Spleen (tissue), 11 donors: ENCODE data around the gene SASS6. TPM values are rescaled to one million over a fixed set of nuclear protein-coding genes. Genes with fewer than 3 reads are reported as not detected.

Experiments used
- DNase-seq: peaks from one replicate; pipeline ENCODE4 v3.0.0-alpha.2; 2020
- H3K27ac ChIP-seq, 8 donors: fragments of 200-600 bp; sonication (generic) in 7 of 8; 1 replicate in 4 of 8; 2 replicates in 4 of 8; pipeline versions ENCODE4 v1.5.0 to v1.8.0; 2016 to 2021; ENCODE audit warnings: inconsistent platforms in 4 of 8, mild to moderate bottlenecking in 4 of 8, moderate library complexity in 1 of 8
- H3K27me3 ChIP-seq, 7 donors: fragments of 200-600 bp; sonication (generic) in 6 of 7; replicated peaks in 1 of 7; 1 replicate in 4 of 7; 2 replicates in 3 of 7; pipeline versions ENCODE4 v1.5.0 to v1.8.0; 2016 to 2021; ENCODE audit warnings: inconsistent platforms in 3 of 7, mild to moderate bottlenecking in 1 of 7
- H3K36me3 ChIP-seq, 6 donors: fragments of 200-600 bp; sonication (generic) in 5 of 6; 1 replicate in 4 of 6; 2 replicates in 2 of 6; pipeline versions ENCODE4 v1.5.0 to v1.8.0; 2016 to 2021; ENCODE audit warnings: inconsistent platforms in 2 of 6
- H3K4me1 ChIP-seq, 6 donors: fragments of 200-600 bp; sonication (generic) in 5 of 6; 1 replicate in 3 of 6; 2 replicates in 3 of 6; pipeline versions ENCODE4 v1.5.0 to v1.8.0; 2016 to 2021; ENCODE audit warnings: inconsistent platforms in 3 of 6
- H3K4me3 ChIP-seq, 8 donors: fragments of 200-600 bp; sonication (generic) in 7 of 8; 1 replicate in 4 of 8; 2 replicates in 4 of 8; pipeline versions ENCODE4 v1.5.0 to v1.8.0; 2016 to 2021; ENCODE audit warnings: inconsistent platforms in 4 of 8, mild to moderate bottlenecking in 4 of 8, moderate library complexity in 2 of 8
- H3K9me3 ChIP-seq, 8 donors: fragments of 200-600 bp; sonication (generic) in 7 of 8; 1 replicate in 4 of 8; 2 replicates in 4 of 8; pipeline versions ENCODE4 v1.5.0 to v1.8.0; 2016 to 2021; ENCODE audit warnings: inconsistent platforms in 4 of 8
- CTCF ChIP-seq, 11 experiments: fragments of 200-600 bp in 7 of 11; fragments of 450-650 bp in 4 of 11; sonication (generic) in 4 of 11; IDR thresholded peaks in 8 of 11; conservative IDR thresholded peaks in 3 of 11; 1 replicate in 7 of 11; 2 replicates in 4 of 11; pipeline versions ENCODE4 v1.4.0 to v1.8.0; 2016 to 2021; ENCODE audit warnings: antibody characterized with exemption in 11 of 11, inconsistent platforms in 4 of 11, mild to moderate bottlenecking in 1 of 11
- POLR2A ChIP-seq, 3 donors: fragments of 450-650 bp; IDR thresholded peaks; one replicate each; pipeline ENCODE4 v1.5.1; 2017; ENCODE audit warnings: antibody characterized with exemption in 3 of 3, mild to moderate bottlenecking in 1 of 3
- POLR2AphosphoS5 ChIP-seq, 3 donors: sonication (generic); formaldehyde crosslinking; IDR thresholded peaks; one replicate each; pipeline ENCODE4 v1.5.1; 2017; ENCODE audit warnings: antibody characterized with exemption in 3 of 3
- WGBS, 5 donors: extraction: QIAGEN DNeasy Blood & Tissue Kit in 3 of 5; methylation state at CpG; one replicate each; pipeline versions ENCODE4 v1.1.5 to v1.1.7; 2013 to 2018; 5-methylcytosine and 5-hydroxymethylcytosine counted together
- intact Hi-C: fragments of 100-400 bp; cut with DNase I; formaldehyde crosslinking; loops from one replicate; pipeline ENCODE4 v1.15.0; 2023; ENCODE audit warnings: low total_unique reads
- polyA plus RNA-seq, 3 donors: library from polyadenylated mRNA; stranded (reverse); fragments of 200-250 nt; gene quantifications; one replicate each; pipeline ENCODE4 v1.2.1, GENCODE V29; 2013
- total RNA-seq, 7 donors: library from RNA; depleted of rRNA in 3 of 7; stranded (reverse); fragments of >200 nt in 3 of 7; fragmentation: NEBNext Ultra II Directional in 4 of 7; extraction: Animal tissue kit (Norgen Biotek cat#: 25700) in 4 of 7; gene quantifications; one replicate each; pipeline versions ENCODE4 v1.1.0 to v1.2.1, GENCODE V29; 2016 to 2021
- donor health status: healthy with polysubstance abuse.
- donor health status: DM: no; HTN: no; CAD: no; lungs with moderate emphysema.
- donor health status: DM: no; HTN: no; CAD: no.
- donor health status: Bipolar disorder and iron deficiency.
- donor health status: healthy.
- donor health status: DM: no; HTN: no; CAD: no.
- donor health status: DM: yes; HTN: yes; CAD: no.

The SASS6 gene
- total and polyA plus RNA-seq, 10 donors: 2.7 to 9.2 (median 4.2) TPM

DNA sequence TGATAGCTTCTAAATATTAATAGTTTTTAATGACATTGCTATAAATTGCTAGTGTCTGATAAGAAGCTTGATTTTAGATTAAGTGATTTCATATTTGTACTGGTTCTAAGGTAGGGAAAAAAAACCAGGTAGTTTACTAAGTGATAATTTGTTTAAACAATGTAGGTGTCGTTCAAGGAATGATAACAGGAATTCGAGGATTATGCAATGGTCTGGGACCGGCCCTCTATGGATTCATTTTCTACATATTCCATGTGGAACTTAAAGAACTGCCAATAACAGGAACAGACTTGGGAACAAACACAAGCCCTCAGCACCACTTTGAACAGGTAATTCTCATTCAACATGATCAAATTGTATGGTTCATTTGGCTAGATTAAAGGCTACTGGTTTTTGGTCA is 52.4 kb downstream of the SASS6 start:
- Histone ChIP-seq H3K4me1 (peaks cover 0 to 12% (median 2%) of the 10 kb centered on the region in 6 donors), H3K36me3 (peaks cover 0 to 98% (median 65%) of the 10 kb centered on the region in 6 donors), H3K9me3 (no peaks in the 10 kb centered on the region), H3K27me3 (no peaks in the 10 kb centered on the region), H3K27ac (no peak overlapping the region), H3K4me3 (no peak overlapping the region)
- 85 to 96% (median 90%) methylated on average over 3 of the region's 3 CpGs for WGBS, 5 donors
- DNase-seq: no peak
- no peak for TF ChIP-seq POLR2A (IDR thresholded peaks at IDR 0.05)
- no peak for TF ChIP-seq CTCF (IDR thresholded peaks at IDR 0.05 in 8 of 11, conservative IDR thresholded peaks at IDR 0.05 in 3 of 11)
- TF ChIP-seq POLR2AphosphoS5 (IDR thresholded peaks at IDR 0.05): no peak
- intact Hi-C loops: no loop called here

- Histone ChIP-seq H3K27ac (peak overlapping the region in 2 of 8 donors; percentile 8 to 24), H3K27me3 (no peaks in the 10 kb centered on the region), H3K4me1 (peaks cover 0 to 18% (median 8%) of the 10 kb centered on the region in 6 donors), H3K36me3 (peaks cover 0 to 98% (median 73%) of the 10 kb centered on the region in 6 donors), H3K4me3 (no peak overlapping the region), H3K9me3 (no peaks in the 10 kb centered on the region)
- intact Hi-C loops: no loop called here
- WGBS, 5 donors: 73 to 81% (median 80%) methylated on average over 5 of the region's 5 CpGs
- DNase-seq: no peak
- no peak for TF ChIP-seq CTCF (IDR thresholded peaks at IDR 0.05 in 8 of 11, conservative IDR thresholded peaks at IDR 0.05 in 3 of 11)
- TF ChIP-seq POLR2AphosphoS5 (IDR thresholded peaks at IDR 0.05): peak in 1 of 3 donors; percentile 11
Measured at GRCh38 chr1:100077531-100077930, 55.2 kb downstream of the SASS6 start.

DNA sequence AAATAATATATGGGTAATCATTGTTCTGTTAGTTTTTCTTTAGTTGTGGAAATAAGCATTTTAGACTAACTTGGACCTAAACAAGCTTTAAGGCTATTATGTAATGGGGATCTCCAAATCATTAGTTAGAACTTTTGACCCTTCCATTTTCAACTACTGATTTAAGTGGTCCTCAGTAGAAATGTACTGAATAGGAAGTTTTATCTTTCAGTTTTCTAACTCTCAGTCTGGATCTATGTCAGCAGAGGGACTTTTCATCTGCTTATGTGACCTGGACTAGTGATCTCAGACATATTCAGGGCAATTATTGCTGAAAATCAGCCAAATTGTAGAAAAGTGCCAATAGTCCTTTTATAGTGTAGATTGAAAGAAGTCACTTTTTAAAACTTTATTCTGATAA is 56.0 kb downstream of the SASS6 start:
- Histone ChIP-seq H3K27me3 (no peaks in the 10 kb centered on the region), H3K4me1 (peaks cover 0 to 18% (median 8%) of the 10 kb centered on the region in 6 donors), H3K4me3 (no peak overlapping the region), H3K9me3 (no peaks in the 10 kb centered on the region), H3K27ac (peak overlapping the region in 4 of 8 donors; percentile 0 to 33 (median 6)), H3K36me3 (peaks cover 0 to 98% (median 74%) of the 10 kb centered on the region in 6 donors)
- DNase-seq: no peak
- intact Hi-C loops: no loop called here
- TF ChIP-seq CTCF (IDR thresholded peaks at IDR 0.05 in 8 of 11, conservative IDR thresholded peaks at IDR 0.05 in 3 of 11) (no peak), POLR2AphosphoS5 (IDR thresholded peaks at IDR 0.05) (no peak), POLR2A (IDR thresholded peaks at IDR 0.05) (no peak)

DNA sequence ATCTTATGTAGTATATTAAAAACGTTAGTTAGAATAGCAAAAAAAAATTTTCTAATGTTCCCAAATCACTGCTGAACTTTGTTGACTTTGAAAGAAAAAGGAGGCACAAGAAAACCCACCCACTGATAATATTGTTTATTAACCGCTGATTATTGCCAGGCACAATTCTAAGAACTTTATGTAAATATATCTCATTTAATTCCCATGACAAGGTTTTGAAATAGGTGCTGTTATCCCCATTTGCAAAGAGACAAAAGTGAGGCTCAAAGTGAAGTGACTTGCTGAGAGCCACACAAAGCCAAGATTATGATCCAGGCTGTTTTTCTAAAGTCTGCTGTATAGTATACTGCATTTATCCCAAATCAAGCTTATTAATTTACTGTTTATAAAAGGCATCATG is 56.4 kb downstream of the SASS6 start:
- Histone ChIP-seq H3K9me3 (no peaks in the 10 kb centered on the region), H3K4me1 (peaks cover 0 to 18% (median 8%) of the 10 kb centered on the region in 6 donors), H3K36me3 (peaks cover 0 to 98% (median 75%) of the 10 kb centered on the region in 6 donors), H3K27me3 (no peaks in the 10 kb centered on the region), H3K27ac (peak overlapping the region in 4 of 8 donors; percentile 0 to 33 (median 6)), H3K4me3 (no peak overlapping the region)
- no peak for DNase-seq
- TF ChIP-seq POLR2A (IDR thresholded peaks at IDR 0.05) (no peak), POLR2AphosphoS5 (IDR thresholded peaks at IDR 0.05) (no peak), CTCF (IDR thresholded peaks at IDR 0.05 in 8 of 11, conservative IDR thresholded peaks at IDR 0.05 in 3 of 11) (no peak)
- WGBS, 5 donors: 72 to 92% (median 90%) methylated on average over 2 of the region's 2 CpGs
- intact Hi-C loops: no loop called here
